IPS DF 4.7 (cell line): Measurements from ENCODE around the gene BARX2.
"Not testable (repeated sequence)": the region's sequence is repeated elsewhere in the genome, so short reads cannot be mapped to it uniquely, and the experiment has no call there.

Experiments used
- DNase-seq: peaks from one replicate; pipeline ENCODE4 v3.0.0-alpha.2; 2013; ENCODE audit warnings: low spot score; ENCODE audit errors: extremely low read depth

The BARX2 gene

GRCh38 chr11:129375751-129376657, at the start of gene BARX2:
BARX2 (plus strand) TSS chr11:129375848; CDS start chr11:129376036, 188 bp downstream.
- DNase-seq, result no peak

DNA sequence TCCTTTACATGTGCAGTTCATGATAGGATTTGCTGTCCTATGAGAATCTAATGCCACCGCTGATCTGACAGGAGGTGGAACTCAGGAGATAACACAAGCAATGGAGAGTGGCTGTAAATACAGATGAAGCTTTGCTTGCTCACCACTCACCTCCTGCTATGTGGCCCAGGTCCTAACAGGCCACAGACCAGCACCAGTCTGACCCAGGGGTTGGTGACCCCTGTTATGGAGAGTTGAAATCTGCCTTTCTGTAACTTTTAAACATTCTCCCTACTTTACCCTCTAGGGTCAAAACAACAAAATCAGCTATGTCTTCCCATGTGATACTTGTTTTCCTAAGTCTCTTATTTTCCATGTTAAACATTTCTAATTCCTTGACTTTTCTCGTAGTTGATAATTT, 48.7 kb upstream of the BARX2 start:
- no peak for DNase-seq

GRCh38 chr11:129327708-129328107, 47.9 kb upstream of the BARX2 start:
- not testable (repeated sequence) for DNase-seq

GRCh38 chr11:129328756-129329155, 46.9 kb upstream of the BARX2 start:
- no peak for DNase-seq

GRCh38 chr11:129331217-129331616, 44.4 kb upstream of the BARX2 start:
- DNase-seq, result no peak

- DNase-seq, result peak; percentile 41
Observed at GRCh38 chr11:129331871-129332274, 43.8 kb upstream of the BARX2 start.

GRCh38 chr11:129333873-129334272, 41.8 kb upstream of the BARX2 start:
- DNase-seq, result no peak

DNA sequence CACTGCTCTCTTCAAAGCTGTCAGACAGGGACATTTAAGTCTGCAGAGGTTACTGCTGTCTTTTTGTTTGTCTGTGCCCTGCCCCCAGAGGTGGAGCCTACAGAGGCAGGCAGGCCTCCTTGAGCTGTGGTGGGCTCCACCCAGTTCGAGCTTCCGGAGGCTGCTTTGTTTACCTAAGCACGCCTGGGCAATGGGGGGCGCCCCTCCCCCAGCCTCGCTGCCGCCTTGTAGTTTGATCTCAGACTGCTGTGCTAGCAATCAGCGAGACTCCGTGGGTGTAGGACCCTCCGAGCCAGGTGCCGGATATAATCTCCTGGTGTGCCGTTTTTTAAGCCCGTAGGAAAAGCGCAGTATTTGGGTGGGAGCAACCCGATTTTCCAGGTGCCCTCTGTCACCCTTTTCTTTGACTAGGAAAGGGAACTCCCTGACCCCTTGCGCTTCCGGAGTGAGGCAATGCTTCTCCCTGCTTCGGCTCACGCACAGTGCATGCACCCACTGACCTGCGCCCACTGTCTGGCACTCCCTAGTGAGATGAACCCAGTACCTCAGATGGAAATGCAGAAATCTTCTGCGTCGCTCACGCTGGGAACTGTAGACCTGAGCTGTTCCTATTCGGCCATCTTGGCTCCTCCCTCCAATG, 31.2 kb upstream of the BARX2 start:
- DNase-seq, result not testable (repeated sequence)

DNA sequence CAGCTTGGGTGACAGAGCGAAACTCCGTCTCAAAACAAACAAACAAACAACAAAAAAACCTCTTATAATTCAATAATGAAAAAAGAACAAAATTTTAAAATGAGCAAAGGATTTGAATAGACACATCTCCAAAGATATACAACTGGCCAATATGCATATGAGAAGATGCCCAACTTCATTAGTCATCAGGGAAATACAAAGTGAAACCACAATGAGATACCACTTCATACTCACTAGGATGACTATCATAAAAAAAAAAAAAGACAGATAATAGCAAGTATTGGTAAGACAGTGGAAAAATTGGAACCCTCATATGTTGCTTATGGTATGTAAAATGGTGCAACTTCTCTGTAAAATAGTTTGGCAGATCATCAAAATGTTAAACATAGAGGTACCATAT, 28.7 kb upstream of the BARX2 start:
- no peak for DNase-seq

DNA sequence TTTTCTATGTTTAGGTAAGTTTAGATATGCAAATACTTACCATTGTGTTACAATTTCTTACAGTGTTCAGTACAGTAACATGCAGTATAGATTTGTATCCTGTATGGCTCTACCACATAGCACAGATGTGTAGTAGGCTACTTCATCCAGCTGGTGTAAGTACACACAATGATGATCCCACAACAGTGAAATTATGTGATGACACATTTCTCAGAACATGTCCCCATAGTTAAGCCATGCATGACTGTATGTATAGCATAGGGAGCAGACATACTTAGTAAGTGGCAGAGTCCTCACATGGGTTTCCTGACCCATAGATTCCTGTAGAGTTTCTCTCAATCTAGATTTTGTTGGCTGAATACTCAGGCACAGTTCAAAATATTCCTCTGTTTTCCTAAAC, 26.8 kb upstream of the BARX2 start:
- no peak for DNase-seq

DNA sequence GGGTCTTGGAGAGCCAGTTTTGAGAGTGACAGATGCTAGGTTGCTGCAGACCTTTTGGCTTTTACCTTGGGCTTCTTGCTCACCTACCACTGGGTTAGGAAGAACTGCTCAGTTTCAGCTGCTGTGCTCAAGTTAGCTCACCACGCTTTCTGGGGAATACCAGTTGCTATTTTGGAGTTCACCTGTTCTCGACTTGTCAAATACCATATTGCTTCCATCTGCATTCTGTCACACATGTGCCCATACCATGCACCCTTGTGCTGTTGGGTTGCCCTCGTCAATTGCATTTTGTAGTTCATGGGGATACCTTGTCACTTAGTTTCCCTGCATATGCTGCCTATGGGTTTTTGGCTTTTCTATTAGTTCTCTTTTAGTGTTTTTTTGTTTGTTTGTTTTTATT, 23.0 kb upstream of the BARX2 start:
- no peak for DNase-seq

GRCh38 chr11:129354691-129355090, 21.0 kb upstream of the BARX2 start:
- no peak for DNase-seq

DNA sequence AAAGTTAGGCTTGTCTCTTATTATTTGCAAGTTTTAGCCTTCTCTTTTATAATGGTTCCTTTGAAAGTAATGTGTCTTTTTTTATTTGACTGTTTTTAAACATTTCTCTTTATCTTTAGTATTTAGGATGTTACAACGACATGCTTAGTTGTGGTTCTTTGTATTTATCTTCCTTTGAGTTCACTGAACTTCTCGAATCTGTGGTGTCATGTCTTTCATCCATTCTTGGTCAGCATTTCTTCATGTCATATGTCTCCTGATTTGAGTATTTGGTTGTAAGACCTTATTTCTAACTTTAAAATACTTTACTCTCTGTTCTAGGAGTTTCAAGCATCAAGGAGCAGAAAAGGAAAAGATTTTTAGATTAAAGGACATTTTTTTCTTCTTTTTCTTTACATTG, 15.9 kb upstream of the BARX2 start:
- no peak for DNase-seq

DNA sequence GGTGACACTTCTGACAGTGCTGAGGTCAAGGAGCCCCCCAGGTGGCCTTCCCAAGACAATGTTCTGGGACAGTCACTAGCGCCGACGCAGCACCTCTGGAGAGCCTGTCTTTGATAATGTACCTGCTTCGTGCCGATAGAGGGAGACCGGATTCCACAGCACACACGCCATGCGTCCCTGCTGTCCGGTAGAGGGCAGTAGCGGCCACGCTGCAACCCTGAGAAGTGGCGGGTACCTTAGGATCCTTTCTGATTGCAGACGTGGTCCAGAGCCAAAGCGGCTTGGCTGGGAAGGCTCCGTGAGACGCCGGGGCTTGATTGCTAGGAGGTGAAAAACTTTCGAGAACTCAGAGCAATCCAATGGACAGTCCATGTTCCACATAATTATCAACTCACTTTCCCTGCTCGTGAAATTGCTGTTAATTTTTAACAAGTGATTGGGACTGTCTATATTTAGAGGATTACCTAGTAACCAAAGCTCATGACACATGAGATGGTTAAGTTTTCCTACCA, 11.4 kb upstream of the BARX2 start:
- DNase-seq, result peak; percentile 89

- DNase-seq, result no peak
Observed at GRCh38 chr11:129365816-129366215, 9.8 kb upstream of the BARX2 start.

DNA sequence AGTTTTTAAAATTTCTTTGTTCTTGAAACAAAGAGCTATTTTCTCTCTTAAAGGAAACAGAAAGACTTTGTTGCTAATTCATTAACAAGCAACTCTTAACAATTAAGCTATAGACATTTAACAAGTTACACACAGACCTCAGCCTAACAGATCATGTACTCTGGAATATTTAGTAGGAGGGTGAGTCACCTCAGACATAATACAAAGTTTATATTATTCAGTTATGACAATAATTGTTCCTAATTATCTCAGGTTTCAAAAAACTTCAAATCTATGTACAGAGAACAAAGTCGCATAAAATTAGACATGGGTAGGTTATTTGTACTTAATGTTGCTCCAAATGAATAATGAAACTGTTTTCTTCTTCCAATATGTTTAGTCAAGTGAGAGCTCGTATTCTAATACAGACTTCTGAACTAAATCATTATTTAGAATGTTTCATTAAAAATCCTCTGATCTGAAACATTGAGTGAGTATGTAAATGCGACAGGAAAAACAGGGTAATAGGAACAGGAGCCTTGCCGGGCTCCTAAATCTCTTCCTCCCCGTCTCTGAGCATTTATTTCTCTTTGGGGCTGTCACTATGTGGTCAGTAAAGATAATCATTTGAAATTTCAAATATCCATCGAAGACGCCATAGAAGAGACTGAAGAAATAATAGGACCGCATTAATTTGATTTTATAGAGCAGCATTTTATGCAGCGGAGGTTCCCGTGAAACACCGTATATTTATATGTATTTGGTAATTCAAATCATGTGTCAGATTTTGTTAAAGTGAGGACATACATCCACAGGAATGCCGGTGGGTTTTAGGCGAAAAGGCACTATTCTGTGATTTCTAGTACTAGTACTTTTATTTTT, 8.7 kb upstream of the BARX2 start:
- DNase-seq, result no peak

GRCh38 chr11:129368889-129369672, 6.6 kb upstream of the BARX2 start:
- no peak for DNase-seq

DNA sequence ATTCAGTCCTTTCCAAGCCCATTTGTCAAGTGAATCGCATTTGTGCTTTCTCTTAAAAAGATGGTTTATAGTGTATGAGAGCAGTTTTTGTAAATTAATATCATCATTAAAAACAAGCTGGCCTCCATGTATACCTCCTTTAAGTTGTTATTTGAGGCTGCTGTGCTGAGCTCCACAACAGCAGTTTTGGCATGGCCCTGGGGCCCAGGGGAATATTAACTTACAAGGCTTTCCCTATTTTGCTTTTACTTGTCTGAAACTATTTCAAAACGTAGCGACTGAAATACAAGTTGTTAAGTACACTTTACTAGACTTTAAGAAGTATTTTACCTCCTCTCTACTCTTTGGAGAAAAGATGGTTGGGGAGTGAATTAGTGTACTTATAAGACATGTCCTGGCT, 4.9 kb upstream of the BARX2 start:
- no peak for DNase-seq

- no peak for DNase-seq
Observed at GRCh38 chr11:129372609-129373488, 2.8 kb upstream of the BARX2 start.

GRCh38 chr11:129373489-129373953, 2.1 kb upstream of the BARX2 start:
- no peak for DNase-seq
